ENCODE measurements around the gene IGF2BP3.
A peak's percentile ranks its signal among the peaks of the same experiment; 100 is the strongest.

IGF2BP3 gene

GRCh38 chr7:23385140-23385539 is 85.2 kb downstream of the IGF2BP3 start:
- Histone ChIP-seq H3K4me3 (ENCODE audit: insufficient read depth, low read depth, low read length, poor library complexity, severe bottlenecking) (no peak overlapping the region), H3K4me1 (ENCODE audit: control insufficient read depth, insufficient read depth, low read length, poor library complexity, severe bottlenecking) (no peaks in the 10 kb centered on the region), H3K9me3 (ENCODE audit: control insufficient read depth, low read length) (no peaks in the 10 kb centered on the region), H3K36me3 (ENCODE audit: control insufficient read depth, insufficient read depth, low read length) (no peaks in the 10 kb centered on the region), H3K27ac (ENCODE audit: insufficient read depth, low read length, poor library complexity, severe bottlenecking) (no peak overlapping the region), H3K27me3 (replicated peaks; ENCODE audit: control insufficient read depth, insufficient read depth, low read length, poor library complexity, severe bottlenecking) (no peaks in the 10 kb centered on the region)
- DNase-seq, result no peak

DNA sequence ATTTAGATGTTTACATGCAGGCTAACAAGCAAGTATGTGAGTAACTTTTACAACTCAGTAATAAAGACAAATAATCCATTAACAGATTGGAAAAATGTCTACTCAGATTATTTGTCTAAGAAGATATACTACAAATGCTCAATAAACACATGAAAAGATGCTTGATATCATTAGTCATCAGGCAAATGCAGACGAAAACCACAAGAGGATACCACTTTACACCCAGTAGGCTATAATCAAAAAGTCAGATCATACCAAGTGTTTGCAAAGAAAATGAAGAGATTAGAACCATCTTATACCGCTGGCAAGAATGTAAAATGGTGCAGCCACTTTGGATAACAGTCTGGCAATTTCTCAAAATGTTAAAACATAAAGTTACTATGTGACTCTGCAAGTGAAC is 87.1 kb downstream of the IGF2BP3 start:
- H3K4me3 ChIP-seq (ENCODE audit: insufficient read depth, low read depth, low read length, poor library complexity, severe bottlenecking), result no peak overlapping the region
- DNase-seq, result no peak
- no peaks in the 10 kb centered on the region for H3K4me1 ChIP-seq (ENCODE audit: control insufficient read depth, insufficient read depth, low read length, poor library complexity, severe bottlenecking)
- no peaks in the 10 kb centered on the region for H3K9me3 ChIP-seq (ENCODE audit: control insufficient read depth, low read length)
- no peaks in the 10 kb centered on the region for H3K36me3 ChIP-seq (ENCODE audit: control insufficient read depth, insufficient read depth, low read length)
- H3K27me3 ChIP-seq (replicated peaks; ENCODE audit: control insufficient read depth, insufficient read depth, low read length, poor library complexity, severe bottlenecking), result no peaks in the 10 kb centered on the region
- no peak overlapping the region for H3K27ac ChIP-seq (ENCODE audit: insufficient read depth, low read length, poor library complexity, severe bottlenecking)

DNA sequence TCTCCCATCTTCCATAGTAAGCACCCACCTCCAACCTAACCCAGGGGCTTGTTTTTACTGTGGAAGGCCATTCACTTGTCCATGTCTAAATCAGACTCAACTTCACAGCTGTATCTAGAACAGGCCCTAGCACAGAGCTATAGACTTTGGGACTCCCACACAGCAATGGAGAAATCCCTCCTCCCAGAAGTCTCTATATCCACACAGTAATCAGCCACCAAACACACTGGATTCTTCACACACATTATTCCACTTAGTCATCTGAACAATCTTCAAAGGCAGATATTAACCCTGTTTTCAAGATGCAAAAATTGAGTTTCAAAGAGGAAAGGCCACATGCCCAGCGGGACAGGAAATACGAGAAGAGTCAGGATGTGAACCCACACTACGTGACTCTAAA is 89.3 kb downstream of the IGF2BP3 start:
- H3K27ac ChIP-seq (ENCODE audit: insufficient read depth, low read length, poor library complexity, severe bottlenecking), result no peak overlapping the region
- no peak for DNase-seq
- no peaks in the 10 kb centered on the region for H3K27me3 ChIP-seq (replicated peaks; ENCODE audit: control insufficient read depth, insufficient read depth, low read length, poor library complexity, severe bottlenecking)
- no peaks in the 10 kb centered on the region for H3K9me3 ChIP-seq (ENCODE audit: control insufficient read depth, low read length)
- no peaks in the 10 kb centered on the region for H3K36me3 ChIP-seq (ENCODE audit: control insufficient read depth, insufficient read depth, low read length)
- H3K4me1 ChIP-seq (ENCODE audit: control insufficient read depth, insufficient read depth, low read length, poor library complexity, severe bottlenecking), result no peaks in the 10 kb centered on the region
- no peak overlapping the region for H3K4me3 ChIP-seq (ENCODE audit: insufficient read depth, low read depth, low read length, poor library complexity, severe bottlenecking)

DNA sequence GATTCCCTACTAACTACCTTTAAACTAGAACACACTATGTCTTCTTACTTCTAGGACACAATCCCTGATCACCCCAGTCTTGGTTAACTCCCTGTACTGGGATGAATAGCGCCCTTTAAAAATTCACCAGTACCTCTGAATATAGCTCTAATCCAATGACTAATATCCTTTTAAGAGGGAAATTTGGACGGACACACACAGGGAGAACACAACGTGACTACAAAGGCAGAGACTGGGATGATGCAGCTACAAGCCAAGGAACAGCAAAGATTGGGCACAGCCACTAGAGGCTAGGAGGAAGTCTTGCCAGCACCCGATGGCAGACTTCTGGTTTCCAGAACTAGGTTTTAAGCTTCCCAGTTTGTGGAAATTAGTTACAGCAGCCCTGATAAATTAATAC is 89.7 kb downstream of the IGF2BP3 start:
- no peak for DNase-seq
- Histone ChIP-seq H3K4me3 (ENCODE audit: insufficient read depth, low read depth, low read length, poor library complexity, severe bottlenecking) (no peak overlapping the region), H3K4me1 (ENCODE audit: control insufficient read depth, insufficient read depth, low read length, poor library complexity, severe bottlenecking) (no peaks in the 10 kb centered on the region), H3K36me3 (ENCODE audit: control insufficient read depth, insufficient read depth, low read length) (no peaks in the 10 kb centered on the region), H3K27ac (ENCODE audit: insufficient read depth, low read length, poor library complexity, severe bottlenecking) (no peak overlapping the region), H3K9me3 (ENCODE audit: control insufficient read depth, low read length) (no peaks in the 10 kb centered on the region), H3K27me3 (replicated peaks; ENCODE audit: control insufficient read depth, insufficient read depth, low read length, poor library complexity, severe bottlenecking) (no peaks in the 10 kb centered on the region)

DNA sequence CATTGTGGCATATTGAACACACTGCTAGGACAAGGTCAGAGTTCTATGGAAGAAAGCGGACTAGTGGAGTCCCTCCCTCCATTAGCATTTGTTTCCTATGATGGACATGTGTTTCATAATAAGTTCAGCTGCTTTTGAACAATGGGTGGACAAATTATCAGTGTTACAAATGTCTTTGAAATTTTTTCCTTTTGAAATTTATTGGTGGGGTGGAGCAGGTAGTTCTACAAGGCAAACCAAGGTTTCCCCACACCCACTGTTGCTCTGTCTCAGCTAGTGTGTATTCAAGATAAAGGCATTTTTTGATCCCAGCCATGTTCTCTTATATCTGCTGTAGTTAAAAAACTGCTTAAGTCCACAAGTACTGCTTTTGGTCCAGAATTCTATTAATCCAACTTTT is 91.3 kb downstream of the IGF2BP3 start:
- no peak overlapping the region for H3K27ac ChIP-seq (ENCODE audit: insufficient read depth, low read length, poor library complexity, severe bottlenecking)
- no peaks in the 10 kb centered on the region for H3K36me3 ChIP-seq (ENCODE audit: control insufficient read depth, insufficient read depth, low read length)
- DNase-seq, result no peak
- H3K27me3 ChIP-seq (replicated peaks; ENCODE audit: control insufficient read depth, insufficient read depth, low read length, poor library complexity, severe bottlenecking), result no peaks in the 10 kb centered on the region
- no peaks in the 10 kb centered on the region for H3K4me1 ChIP-seq (ENCODE audit: control insufficient read depth, insufficient read depth, low read length, poor library complexity, severe bottlenecking)
- no peak overlapping the region for H3K4me3 ChIP-seq (ENCODE audit: insufficient read depth, low read depth, low read length, poor library complexity, severe bottlenecking)
- H3K9me3 ChIP-seq (ENCODE audit: control insufficient read depth, low read length), result no peaks in the 10 kb centered on the region

GRCh38 chr7:23377134-23377533 is 93.2 kb downstream of the IGF2BP3 start:
- Histone ChIP-seq H3K4me3 (ENCODE audit: insufficient read depth, low read depth, low read length, poor library complexity, severe bottlenecking) (no peak overlapping the region), H3K4me1 (ENCODE audit: control insufficient read depth, insufficient read depth, low read length, poor library complexity, severe bottlenecking) (peaks cover 4% of the 10 kb centered on the region), H3K27ac (ENCODE audit: insufficient read depth, low read length, poor library complexity, severe bottlenecking) (no peak overlapping the region), H3K36me3 (ENCODE audit: control insufficient read depth, insufficient read depth, low read length) (no peaks in the 10 kb centered on the region), H3K9me3 (ENCODE audit: control insufficient read depth, low read length) (no peaks in the 10 kb centered on the region), H3K27me3 (replicated peaks; ENCODE audit: control insufficient read depth, insufficient read depth, low read length, poor library complexity, severe bottlenecking) (no peaks in the 10 kb centered on the region)
- no peak for DNase-seq

- no peaks in the 10 kb centered on the region for H3K9me3 ChIP-seq (ENCODE audit: control insufficient read depth, low read length)
- peak in 1 of 3 donors; percentile 13 for DNase-seq
- peaks cover 4% of the 10 kb centered on the region for H3K4me1 ChIP-seq (ENCODE audit: control insufficient read depth, insufficient read depth, low read length, poor library complexity, severe bottlenecking)
- H3K27ac ChIP-seq (ENCODE audit: insufficient read depth, low read length, poor library complexity, severe bottlenecking), result no peak overlapping the region
- H3K36me3 ChIP-seq (ENCODE audit: control insufficient read depth, insufficient read depth, low read length), result no peaks in the 10 kb centered on the region
- no peak overlapping the region for H3K4me3 ChIP-seq (ENCODE audit: insufficient read depth, low read depth, low read length, poor library complexity, severe bottlenecking)
- no peaks in the 10 kb centered on the region for H3K27me3 ChIP-seq (replicated peaks; ENCODE audit: control insufficient read depth, insufficient read depth, low read length, poor library complexity, severe bottlenecking)
Measured at GRCh38 chr7:23373151-23374004, 96.9 kb downstream of the IGF2BP3 start.

GRCh38 chr7:23372611-23373010 is 97.7 kb downstream of the IGF2BP3 start:
- H3K4me3 ChIP-seq (ENCODE audit: insufficient read depth, low read depth, low read length, poor library complexity, severe bottlenecking), result no peak overlapping the region
- no peaks in the 10 kb centered on the region for H3K27me3 ChIP-seq (replicated peaks; ENCODE audit: control insufficient read depth, insufficient read depth, low read length, poor library complexity, severe bottlenecking)
- H3K27ac ChIP-seq (ENCODE audit: insufficient read depth, low read length, poor library complexity, severe bottlenecking), result no peak overlapping the region
- DNase-seq, result no peak
- H3K4me1 ChIP-seq (ENCODE audit: control insufficient read depth, insufficient read depth, low read length, poor library complexity, severe bottlenecking), result peaks cover 4% of the 10 kb centered on the region
- no peaks in the 10 kb centered on the region for H3K9me3 ChIP-seq (ENCODE audit: control insufficient read depth, low read length)
- no peaks in the 10 kb centered on the region for H3K36me3 ChIP-seq (ENCODE audit: control insufficient read depth, insufficient read depth, low read length)

DNA sequence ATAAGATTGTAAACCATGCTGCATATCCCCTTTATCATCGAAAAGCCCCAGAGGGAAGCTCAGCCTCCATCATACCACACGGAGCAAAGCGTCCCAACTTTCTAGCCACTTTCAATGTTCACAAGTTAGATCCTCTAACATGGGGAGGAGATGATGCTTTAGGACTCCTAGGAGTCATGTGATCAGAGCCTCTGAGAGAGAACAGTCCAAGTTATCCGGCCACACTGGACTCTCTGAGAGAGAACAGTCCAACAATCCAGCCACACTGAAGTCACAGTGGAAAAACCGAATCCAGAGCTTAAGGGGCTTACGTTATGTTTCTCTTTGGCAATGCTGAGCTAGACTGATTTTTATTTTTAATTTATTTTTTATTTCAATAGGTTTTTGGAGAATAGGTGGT is 98.6 kb downstream of the IGF2BP3 start:
- DNase-seq, result no peak
- no peaks in the 10 kb centered on the region for H3K36me3 ChIP-seq (ENCODE audit: control insufficient read depth, insufficient read depth, low read length)
- no peak overlapping the region for H3K4me3 ChIP-seq (ENCODE audit: insufficient read depth, low read depth, low read length, poor library complexity, severe bottlenecking)
- H3K9me3 ChIP-seq (ENCODE audit: control insufficient read depth, low read length), result no peaks in the 10 kb centered on the region
- H3K27ac ChIP-seq (ENCODE audit: insufficient read depth, low read length, poor library complexity, severe bottlenecking), result no peak overlapping the region
- H3K27me3 ChIP-seq (replicated peaks; ENCODE audit: control insufficient read depth, insufficient read depth, low read length, poor library complexity, severe bottlenecking), result no peaks in the 10 kb centered on the region
- peaks cover 4% of the 10 kb centered on the region for H3K4me1 ChIP-seq (ENCODE audit: control insufficient read depth, insufficient read depth, low read length, poor library complexity, severe bottlenecking)

DNA sequence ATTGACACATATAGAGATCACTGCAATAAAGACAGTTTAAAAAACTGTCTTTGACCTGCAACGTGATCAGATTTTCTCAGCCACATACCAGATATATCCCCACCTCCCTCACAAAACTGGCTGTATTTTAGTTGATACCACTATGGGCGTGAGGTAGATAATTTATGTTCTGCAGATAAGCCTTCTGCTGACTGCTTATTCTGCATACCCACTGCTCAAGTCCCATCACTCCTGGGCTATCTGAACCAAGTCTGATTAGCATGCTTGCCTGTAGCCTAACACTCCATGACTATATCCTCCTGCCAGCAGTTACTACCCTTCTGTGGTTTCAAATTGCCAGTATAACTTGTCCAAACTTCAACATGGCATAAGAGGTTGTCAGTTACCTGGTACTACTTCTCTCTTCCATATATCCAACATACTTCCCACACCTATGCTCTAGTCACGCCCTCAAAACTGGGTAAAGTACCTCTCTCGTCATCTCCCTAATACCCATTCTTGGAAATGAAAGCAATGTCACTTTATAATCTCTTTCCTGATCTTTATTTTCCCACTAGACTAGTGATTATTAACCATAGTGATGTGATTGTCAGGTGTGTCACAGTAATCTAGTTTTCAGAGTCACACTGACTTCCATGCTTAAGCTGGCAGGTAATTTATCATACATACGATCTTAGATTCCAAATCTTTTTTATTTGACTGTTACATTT is 100.4 kb downstream of the IGF2BP3 start:
- no peak overlapping the region for H3K4me3 ChIP-seq (ENCODE audit: insufficient read depth, low read depth, low read length, poor library complexity, severe bottlenecking)
- H3K9me3 ChIP-seq (ENCODE audit: control insufficient read depth, low read length), result no peaks in the 10 kb centered on the region
- no peak overlapping the region for H3K27ac ChIP-seq (ENCODE audit: insufficient read depth, low read length, poor library complexity, severe bottlenecking)
- no peak for DNase-seq
- no peaks in the 10 kb centered on the region for H3K27me3 ChIP-seq (replicated peaks; ENCODE audit: control insufficient read depth, insufficient read depth, low read length, poor library complexity, severe bottlenecking)
- H3K4me1 ChIP-seq (ENCODE audit: control insufficient read depth, insufficient read depth, low read length, poor library complexity, severe bottlenecking), result peaks cover 4% of the 10 kb centered on the region
- H3K36me3 ChIP-seq (ENCODE audit: control insufficient read depth, insufficient read depth, low read length), result no peaks in the 10 kb centered on the region
